Naive thymus-derived CD8-positive, alpha-beta T cell (primary cell): ENCODE data around the gene IL17C. TPM values are rescaled to one million over a fixed set of nuclear protein-coding genes. Genes with fewer than 3 reads are reported as not detected.
A peak's percentile ranks its signal among the peaks of the same experiment; 100 is the strongest.

Source experiments
- ATAC-seq, 2 donors: fragments of 150-1000 bp; cut with Tn5 transposase in 1 of 2; sonication (Bioruptor Pico), chemical (Tn5 transposase) in 1 of 2; 1 replicate in 1 of 2; 2 replicates in 1 of 2; pipeline ENCODE4 v1.10.0; 2021; ENCODE audit warnings: mild to moderate bottlenecking in 2 of 2, moderate library complexity in 2 of 2
- POLR2A ChIA-PET: fragments of 350-600 bp; sonication (Branson Sonifier 250); formaldehyde crosslinking; loops from one replicate; lab custom pipeline; 2021; ENCODE audit warnings: antibody characterized with exemption; lab: Charles Lee
- DNase-seq, 10 donors: peaks; one replicate each; pipeline versions ENCODE4 v3.0.0 to v3.0.0-alpha.2; 2020 to 2022
- H3K27ac Mint-ChIP-seq, 10 donors: one replicate each; pipeline ENCODE4 v1.8.0; 2020 to 2022; ENCODE audit warnings: mild to moderate bottlenecking in 10 of 10, mixed read lengths in 10 of 10, moderate library complexity in 4 of 10, inconsistent platforms in 1 of 10
- H3K27me3 Mint-ChIP-seq, 5 donors: one replicate each; pipeline ENCODE4 v1.8.0; 2021 to 2022; ENCODE audit warnings: mixed read lengths in 5 of 5
- H3K36me3 Mint-ChIP-seq, 3 donors: one replicate each; pipeline ENCODE4 v1.8.0; 2020 to 2022; ENCODE audit warnings: mixed read lengths in 3 of 3, mild to moderate bottlenecking in 2 of 3, inconsistent platforms in 1 of 3
- H3K4me1 Mint-ChIP-seq, 4 donors: one replicate each; pipeline ENCODE4 v1.8.0; 2021 to 2022; ENCODE audit warnings: mixed read lengths in 4 of 4
- H3K4me3 Mint-ChIP-seq, 10 donors: one replicate each; pipeline ENCODE4 v1.8.0; 2020 to 2022; ENCODE audit warnings: mild to moderate bottlenecking in 10 of 10, mixed read lengths in 10 of 10, moderate library complexity in 6 of 10, inconsistent platforms in 1 of 10
- H3K9me3 Mint-ChIP-seq, 9 donors: one replicate each; pipeline ENCODE4 v1.8.0; 2020 to 2022; ENCODE audit warnings: mixed read lengths in 9 of 9, mild to moderate bottlenecking in 3 of 9, inconsistent platforms in 1 of 9, moderate library complexity in 1 of 9
- polyA plus RNA-seq, 3 donors: library from polyadenylated mRNA; unstranded; fragments of 300-500 nt; fragmentation: Illumina TruSeq; gene quantifications; one replicate each; pipeline ENCODE4 v1.2.3, GENCODE V29; 2021
- total RNA-seq, 8 experiments: library from RNA in 2 of 8; stranded (reverse) in 2 of 8; gene quantifications; one replicate each; pipeline ENCODE4 v1.2.3 and lab custom pipeline; 2021 to 2026

The IL17C gene
- total and polyA plus RNA-seq, 5 experiments from 2014 or later = 0.16 to 0.69 (median 0.55) TPM; not detected in 1

DNA sequence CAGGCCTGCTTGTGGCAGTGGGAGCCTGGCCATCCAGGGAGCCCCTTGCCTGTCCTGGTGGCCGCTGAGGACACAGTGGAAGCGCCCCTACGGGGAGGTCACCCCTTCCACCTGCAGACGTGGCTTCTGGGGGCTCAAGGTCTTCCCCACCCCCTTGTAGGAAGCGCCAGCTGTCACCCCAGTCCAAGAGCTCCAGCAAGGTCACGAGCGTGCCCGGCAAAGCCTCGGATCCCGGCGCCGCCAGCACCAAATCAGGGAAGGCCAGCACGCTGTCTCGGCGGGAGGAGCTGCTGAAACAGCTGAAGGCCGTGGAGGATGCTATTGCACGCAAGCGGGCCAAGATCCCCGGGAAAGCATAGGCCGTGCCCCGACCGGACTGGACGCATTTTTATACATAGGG, 7.4 kb upstream of the IL17C start:
- Mint-ChIP-seq H3K27me3 (no peaks in the 10 kb centered on the region), H3K4me3 (no peak overlapping the region), H3K36me3 (peaks cover 0 to 49% (median 2%) of the 10 kb centered on the region in 3 donors), H3K27ac (no peak overlapping the region), H3K9me3 (no peaks in the 10 kb centered on the region), H3K4me1 (peaks cover 3 to 18% (median 11%) of the 10 kb centered on the region in 4 donors)
- DNase-seq = no peak
- POLR2A ChIA-PET = interaction anchor here (1.0 kb wide), 1 partner anchor 11 kb away, joined by 3 read pairs; no protein-coding TSS in a partner anchor
- ATAC-seq = no peak

- no peak for DNase-seq
- POLR2A ChIA-PET = interaction anchor here (1.0 kb wide), 1 partner anchor 11 kb away, joined by 3 read pairs; no protein-coding TSS in a partner anchor
- Mint-ChIP-seq H3K9me3 (no peaks in the 10 kb centered on the region), H3K4me3 (peak overlapping the region in 1 of 10 donors; percentile 37), H3K36me3 (peaks cover 0 to 45% (median 2%) of the 10 kb centered on the region in 3 donors), H3K27me3 (peaks cover 0 to under 1% (median 0%) of the 10 kb centered on the region in 5 donors), H3K27ac (peak overlapping the region in 2 of 10 donors; percentile 62 to 68), H3K4me1 (peaks cover 3 to 22% (median 16%) of the 10 kb centered on the region in 4 donors)
- ATAC-seq = no peak
Measured at GRCh38 chr16:88631384-88631783, 7.0 kb upstream of the IL17C start.

DNA sequence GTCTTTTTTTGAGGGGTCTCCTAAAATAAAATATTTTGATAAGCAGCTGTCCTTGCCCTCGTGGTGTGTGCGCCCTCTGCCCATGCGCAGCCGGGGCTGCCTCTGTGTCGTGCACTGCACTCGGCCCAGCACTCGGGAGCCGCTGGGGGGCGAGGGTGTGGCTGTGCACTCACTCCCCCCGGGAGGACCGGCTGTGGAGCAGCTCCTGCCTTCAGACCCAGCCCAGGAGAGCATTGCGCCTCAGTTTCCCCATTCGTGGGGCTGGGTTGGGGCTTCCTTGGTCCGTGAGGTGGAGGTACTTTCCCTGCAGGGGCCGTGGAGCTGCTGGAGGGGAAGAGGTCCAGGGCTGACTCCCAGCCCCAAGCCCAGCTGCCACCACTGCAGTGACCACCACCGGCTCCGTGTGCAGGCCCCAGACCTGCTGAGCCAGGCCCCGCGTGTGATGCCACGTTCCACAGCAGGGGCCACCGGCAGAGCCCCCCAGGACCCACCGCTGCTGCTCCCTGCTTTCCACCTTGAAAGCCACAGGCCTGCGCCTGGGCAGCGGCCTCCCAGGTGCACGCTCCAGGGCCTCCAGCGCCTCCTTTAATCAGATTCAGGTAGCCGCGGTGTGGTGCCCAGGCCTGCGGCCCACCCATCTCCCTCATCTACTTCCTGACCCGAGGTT, 6.3 kb upstream of the IL17C start:
- Mint-ChIP-seq H3K9me3 (no peaks in the 10 kb centered on the region), H3K27ac (peak overlapping the region in 3 of 10 donors; percentile 45 to 58 (median 50)), H3K4me1 (peaks cover 4 to 25% (median 18%) of the 10 kb centered on the region in 4 donors), H3K36me3 (peaks cover 0 to 38% (median 2%) of the 10 kb centered on the region in 3 donors), H3K27me3 (peaks cover 0 to 2% (median 0%) of the 10 kb centered on the region in 5 donors), H3K4me3 (peak overlapping the region in 2 of 10 donors; percentile 2 to 37)
- POLR2A ChIA-PET = interaction anchor here (0.7 kb wide), 2 partner anchors 59 to 73 kb away, joined by 3 to 4 read pairs; no protein-coding TSS in a partner anchor
- ATAC-seq = no peak
- DNase-seq = no peak

DNA sequence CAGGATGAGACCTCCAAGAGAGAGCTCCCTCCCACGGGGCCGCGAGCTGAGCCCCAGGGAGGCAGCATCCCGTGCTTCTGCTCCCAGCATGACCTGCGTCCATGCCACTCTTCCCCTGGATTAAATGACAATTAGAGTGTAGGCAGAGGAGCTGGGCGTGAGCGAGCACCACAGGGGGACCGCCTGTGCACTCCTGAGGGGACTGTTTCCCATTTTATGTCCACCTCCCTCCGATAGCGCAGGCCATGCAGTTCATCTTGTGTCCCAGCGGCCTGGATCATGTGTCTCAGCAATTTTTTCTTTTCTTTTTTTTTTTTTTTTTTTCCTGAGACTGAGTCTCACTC, 5.8 kb upstream of the IL17C start:
- Mint-ChIP-seq H3K27ac (peak overlapping the region in 4 of 10 donors; percentile 45 to 58 (median 49)), H3K4me1 (peaks cover 7 to 30% (median 23%) of the 10 kb centered on the region in 4 donors), H3K9me3 (peaks cover 0 to 2% (median 0%) of the 10 kb centered on the region in 9 donors), H3K36me3 (peaks cover 0 to 33% (median 2%) of the 10 kb centered on the region in 3 donors), H3K27me3 (peaks cover 0 to 6% (median 2%) of the 10 kb centered on the region in 5 donors), H3K4me3 (peak overlapping the region in 4 of 10 donors; percentile 2 to 40 (median 19))
- DNase-seq (no peak), ATAC-seq (no peak)
- POLR2A ChIA-PET = interaction anchor here (0.7 to 1.6 kb wide), 5 partner anchors 13 to 73 kb away, joined by 3 to 11 read pairs (median 4); no protein-coding TSS in a partner anchor

GRCh38 chr16:88633684-88634140, 4.7 kb upstream of the IL17C start:
- Mint-ChIP-seq H3K27me3 (peaks cover 0 to 10% (median 2%) of the 10 kb centered on the region in 5 donors), H3K4me1 (peaks cover 11 to 41% (median 35%) of the 10 kb centered on the region in 4 donors), H3K4me3 (peak overlapping the region; percentile 39 to 85 (median 76)), H3K9me3 (peaks cover 0 to 2% (median 0%) of the 10 kb centered on the region in 9 donors), H3K36me3 (peaks cover 0 to 28% (median 2%) of the 10 kb centered on the region in 3 donors), H3K27ac (peak overlapping the region in 6 of 10 donors; percentile 25 to 90 (median 56))
- POLR2A ChIA-PET = interaction anchor here (0.7 to 1.6 kb wide), 7 partner anchors 9 to 71 kb away, joined by 3 to 11 read pairs (median 3); no protein-coding TSS in a partner anchor
- DNase-seq (peak in 7 of 10 donors; percentile 31 to 76 (median 46)), ATAC-seq (peak; percentile 47 to 60)

DNA sequence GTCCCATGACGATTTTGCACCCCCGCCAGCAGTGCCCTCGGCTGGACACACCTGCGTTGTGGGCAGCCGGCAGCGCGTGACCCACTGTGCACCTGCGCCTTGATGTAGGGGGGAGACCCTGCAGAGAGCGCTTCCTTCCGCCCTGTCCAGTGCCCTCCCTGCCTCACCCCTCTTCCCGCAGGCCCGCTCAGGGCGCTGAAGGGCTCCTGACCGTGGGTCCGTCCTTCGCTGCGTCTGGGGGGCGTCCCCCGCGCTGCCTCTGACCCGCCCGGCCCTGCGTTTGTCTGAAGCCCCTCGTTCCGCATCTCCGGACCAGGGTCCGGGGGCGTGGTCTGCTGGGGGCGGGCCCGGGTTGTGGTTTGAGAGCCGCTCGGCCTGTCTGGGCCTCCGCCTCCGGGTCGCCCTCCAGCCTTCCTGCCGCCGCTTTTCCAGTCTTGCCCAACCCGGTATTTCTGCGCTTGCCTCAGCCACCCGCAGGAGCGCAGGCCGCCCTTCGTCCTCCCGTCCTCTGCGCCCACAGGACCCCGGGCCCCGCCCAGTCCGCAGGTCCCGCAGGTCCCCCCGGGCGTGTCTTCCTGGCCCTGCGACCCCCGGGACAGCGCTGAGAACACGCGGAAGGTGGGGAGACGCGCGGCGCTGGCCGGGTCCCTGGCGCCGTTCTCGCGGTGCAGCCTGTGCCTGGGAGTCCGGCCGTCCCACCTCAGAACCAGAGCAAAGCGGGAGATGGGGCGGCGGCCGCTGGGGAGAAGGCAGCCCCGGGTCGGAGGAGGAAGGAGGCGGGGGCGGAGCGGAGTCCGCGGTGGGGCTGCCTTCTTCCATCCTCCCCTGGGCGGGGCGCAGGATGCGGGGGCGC, 4.0 kb upstream of the IL17C start:
- peaks cover 0 to 23% (median 2%) of the 10 kb centered on the region in 3 donors for H3K36me3 Mint-ChIP-seq
- H3K4me1 Mint-ChIP-seq = peaks cover 11 to 44% (median 38%) of the 10 kb centered on the region in 4 donors
- peak overlapping the region; percentile 42 to 85 (median 80) for H3K4me3 Mint-ChIP-seq
- POLR2A ChIA-PET = interaction anchor here (0.7 to 1.6 kb wide), 4 partner anchors 14 to 66 kb away, joined by 3 to 11 read pairs (median 4); no protein-coding TSS in a partner anchor
- peaks cover 0 to 10% (median 2%) of the 10 kb centered on the region in 5 donors for H3K27me3 Mint-ChIP-seq
- H3K9me3 Mint-ChIP-seq = peaks cover 0 to 2% (median 0%) of the 10 kb centered on the region in 9 donors
- ATAC-seq (peak; percentile 43 to 47), DNase-seq (peak in 7 of 10 donors; percentile 39 to 55 (median 46))
- H3K27ac Mint-ChIP-seq = peak overlapping the region in 5 of 10 donors; percentile 31 to 90 (median 59)

DNA sequence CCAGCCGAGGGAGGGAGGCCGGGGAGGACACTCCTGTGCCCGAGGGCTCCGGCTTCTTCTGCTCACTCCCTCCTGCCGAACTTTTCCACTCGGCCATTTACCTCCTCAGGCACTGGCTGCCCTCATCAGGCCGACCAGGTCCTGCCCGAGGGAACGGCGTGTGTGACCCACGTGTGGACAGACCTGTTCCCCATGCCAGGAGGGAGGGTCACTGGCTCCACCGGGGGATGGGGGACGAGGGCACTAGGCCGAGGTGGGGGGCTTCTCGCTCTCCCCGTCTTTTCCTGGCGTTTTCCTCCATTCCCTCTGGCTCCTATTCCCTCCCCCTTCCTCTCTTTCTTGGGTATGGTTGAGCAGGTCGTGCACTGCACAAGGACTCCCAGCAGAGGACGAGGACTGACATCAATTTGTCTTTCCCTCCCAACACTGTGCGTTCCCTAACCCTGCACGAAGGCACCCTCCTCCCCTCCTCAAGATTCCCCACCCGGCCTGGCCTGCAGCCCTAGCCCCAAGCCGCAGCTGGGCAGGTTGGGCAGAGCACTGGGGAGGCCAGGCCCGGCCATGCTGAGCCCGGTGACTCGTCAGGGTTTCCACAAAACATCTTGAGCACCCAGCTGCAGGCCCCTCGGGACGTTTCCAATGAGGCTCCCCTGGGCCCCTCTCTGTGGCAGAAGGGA, 3.2 kb upstream of the IL17C start:
- Mint-ChIP-seq H3K4me3 (peak overlapping the region; percentile 48 to 83 (median 78)), H3K27ac (peak overlapping the region in 6 of 10 donors; percentile 12 to 89 (median 68)), H3K27me3 (peaks cover 0 to 10% (median 2%) of the 10 kb centered on the region in 5 donors), H3K36me3 (peaks cover 0 to 17% (median 0%) of the 10 kb centered on the region in 3 donors), H3K4me1 (peaks cover 13 to 49% (median 42%) of the 10 kb centered on the region in 4 donors), H3K9me3 (peaks cover 0 to 2% (median 0%) of the 10 kb centered on the region in 9 donors)
- POLR2A ChIA-PET = interaction anchor here (2.0 kb wide), 1 partner anchor 67 kb away, joined by 6 read pairs; no protein-coding TSS in a partner anchor
- no peak for ATAC-seq
- DNase-seq = no peak

GRCh38 chr16:88635671-88636319, 2.6 kb upstream of the IL17C start:
- Mint-ChIP-seq H3K4me3 (peak overlapping the region; percentile 14 to 81 (median 48)), H3K9me3 (peaks cover 0 to 2% (median 0%) of the 10 kb centered on the region in 9 donors), H3K27me3 (peaks cover 0 to 10% (median 3%) of the 10 kb centered on the region in 5 donors), H3K4me1 (peaks cover 15 to 54% (median 48%) of the 10 kb centered on the region in 4 donors), H3K27ac (peak overlapping the region in 4 of 10 donors; percentile 49 to 90 (median 66)), H3K36me3 (peaks cover 0 to 17% (median 0%) of the 10 kb centered on the region in 3 donors)
- DNase-seq (no peak), ATAC-seq (no peak)
- POLR2A ChIA-PET = interaction anchor here (2.0 to 5.7 kb wide), 2 partner anchors 13 to 66 kb away, joined by 6 to 48 read pairs; no protein-coding TSS in a partner anchor

DNA sequence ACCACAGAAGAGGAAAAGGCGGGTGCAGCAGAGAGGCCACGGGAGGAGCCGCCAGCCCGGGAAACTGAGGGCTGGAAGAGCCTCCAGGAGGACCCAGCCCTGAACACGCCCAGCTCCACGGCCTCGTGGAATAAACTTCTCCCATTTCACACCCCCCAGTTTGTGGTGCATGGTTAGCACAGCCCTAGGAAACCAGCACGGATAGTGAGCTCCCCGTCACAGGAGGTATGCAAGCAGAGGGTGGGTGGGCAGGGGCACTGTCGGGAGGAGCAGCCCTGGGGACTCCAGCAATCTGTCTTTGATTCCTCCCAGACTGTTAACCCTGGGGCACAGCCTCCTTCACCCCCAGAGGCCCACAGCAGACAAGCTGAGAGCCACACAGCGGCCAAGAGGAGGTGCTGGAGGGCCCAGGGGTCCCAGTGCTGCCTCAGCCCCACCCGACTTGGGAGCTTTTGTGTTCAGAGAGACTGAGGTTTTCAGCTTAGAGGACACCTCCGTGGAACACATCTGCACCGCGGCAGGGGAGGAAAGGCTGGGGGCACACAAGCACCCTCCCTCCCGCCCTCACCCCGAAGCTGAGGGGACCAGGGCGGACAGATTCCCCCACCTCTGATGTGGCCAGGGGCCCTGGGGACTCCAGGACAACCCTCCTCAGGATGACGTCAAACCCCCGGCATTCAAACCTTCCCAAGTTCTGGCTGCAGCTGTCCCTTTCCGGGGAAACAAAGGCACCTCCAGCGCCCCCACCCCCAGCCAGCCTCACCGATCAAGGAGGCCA, 1.7 kb upstream of the IL17C start:
- peak in 1 of 10 donors; percentile 65 for DNase-seq

More for the DNA sequence above, 1.7 kb upstream of the IL17C start:
- POLR2A ChIA-PET = interaction anchor here (0.6 to 5.7 kb wide), 13 partner anchors 12 to 1017 kb away, joined by 3 to 48 read pairs (median 4); partner anchors contain the start of genes MVD, TRAPPC2L and ZC3H18
- no peak for ATAC-seq
- Mint-ChIP-seq H3K4me3 (peak overlapping the region in 8 of 10 donors; percentile 23 to 81 (median 56)), H3K36me3 (peaks cover 0 to 8% (median 0%) of the 10 kb centered on the region in 3 donors), H3K27me3 (peaks cover 0 to 10% (median 3%) of the 10 kb centered on the region in 5 donors), H3K4me1 (peaks cover 15 to 59% (median 50%) of the 10 kb centered on the region in 4 donors), H3K9me3 (peaks cover 0 to 2% (median 0%) of the 10 kb centered on the region in 9 donors), H3K27ac (peak overlapping the region in 7 of 10 donors; percentile 37 to 92 (median 68))
